Measurements from ENCODE around the gene ABCB8.
A peak's percentile ranks its signal among the peaks of the same experiment; 100 is the strongest.

Gene ABCB8

DNA sequence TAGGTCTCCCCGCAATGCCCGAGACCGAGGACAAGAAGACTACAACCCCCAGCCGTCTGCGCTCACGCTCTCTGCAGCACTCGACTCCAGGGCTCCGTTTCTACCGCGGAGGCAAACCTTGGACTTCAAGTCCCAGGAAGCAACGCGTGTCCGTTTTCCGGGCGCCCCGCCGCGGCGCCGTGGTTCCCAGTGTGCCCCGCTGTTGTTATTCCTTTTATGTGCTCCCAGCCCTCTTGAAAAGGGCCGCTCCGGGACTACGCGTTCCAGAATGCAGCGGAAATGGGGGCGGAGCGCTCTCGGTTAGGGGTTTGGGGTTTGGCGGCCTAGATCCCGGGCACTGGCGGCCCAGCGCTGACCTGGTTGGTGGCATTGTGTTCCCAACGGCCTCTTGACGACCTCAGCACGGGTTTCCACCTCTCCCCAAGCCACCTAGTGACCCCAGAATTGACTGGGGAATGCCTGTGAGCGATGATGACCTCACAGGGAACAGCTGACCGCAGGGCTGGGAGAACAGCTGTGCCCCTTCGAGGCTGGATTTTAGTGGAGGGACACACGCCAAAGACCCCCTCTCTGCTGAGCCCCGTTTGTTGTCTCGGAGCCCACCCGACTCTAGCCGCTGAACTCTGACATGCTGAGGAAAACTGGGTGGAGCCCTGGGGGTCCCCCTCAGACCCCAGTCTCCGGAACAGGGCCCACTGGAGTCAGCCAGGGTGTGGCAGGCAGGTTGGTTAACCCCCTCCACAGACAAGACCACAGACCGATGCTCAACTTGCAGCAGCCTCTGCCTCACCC is 29.9 kb downstream of the ABCB8 start:
- DNase-seq (ENCODE audit: low spot score), result peak; percentile 99

DNA sequence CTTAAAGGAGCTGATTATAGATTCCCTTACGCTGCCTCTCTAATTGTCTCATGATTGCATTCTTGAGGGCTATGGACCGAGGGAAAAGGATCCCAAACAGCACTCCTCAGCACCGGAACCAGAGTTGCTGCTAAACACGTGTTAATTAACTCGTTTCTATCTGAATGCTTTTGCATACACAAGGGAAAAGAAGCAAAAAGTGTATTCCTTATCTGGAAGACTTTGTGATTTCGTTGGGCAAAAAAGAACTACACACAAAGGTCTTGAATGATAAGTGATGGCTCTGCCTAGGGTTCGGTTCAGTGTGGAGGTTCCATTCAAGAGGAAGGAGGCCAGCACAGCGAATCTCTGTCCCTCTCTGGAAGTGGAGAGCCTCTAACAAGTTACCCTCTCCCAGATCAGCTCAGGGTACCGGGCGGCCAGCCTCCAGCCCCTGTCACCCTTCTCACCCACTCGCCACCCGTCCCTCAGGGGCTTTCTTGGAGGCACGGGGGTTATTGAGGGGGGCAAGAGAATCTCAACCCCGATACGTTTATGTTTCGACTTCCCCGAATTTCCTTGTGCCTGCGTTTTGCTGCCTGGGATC is 30.6 kb downstream of the ABCB8 start:
- no peak for DNase-seq (ENCODE audit: low spot score)

DNA sequence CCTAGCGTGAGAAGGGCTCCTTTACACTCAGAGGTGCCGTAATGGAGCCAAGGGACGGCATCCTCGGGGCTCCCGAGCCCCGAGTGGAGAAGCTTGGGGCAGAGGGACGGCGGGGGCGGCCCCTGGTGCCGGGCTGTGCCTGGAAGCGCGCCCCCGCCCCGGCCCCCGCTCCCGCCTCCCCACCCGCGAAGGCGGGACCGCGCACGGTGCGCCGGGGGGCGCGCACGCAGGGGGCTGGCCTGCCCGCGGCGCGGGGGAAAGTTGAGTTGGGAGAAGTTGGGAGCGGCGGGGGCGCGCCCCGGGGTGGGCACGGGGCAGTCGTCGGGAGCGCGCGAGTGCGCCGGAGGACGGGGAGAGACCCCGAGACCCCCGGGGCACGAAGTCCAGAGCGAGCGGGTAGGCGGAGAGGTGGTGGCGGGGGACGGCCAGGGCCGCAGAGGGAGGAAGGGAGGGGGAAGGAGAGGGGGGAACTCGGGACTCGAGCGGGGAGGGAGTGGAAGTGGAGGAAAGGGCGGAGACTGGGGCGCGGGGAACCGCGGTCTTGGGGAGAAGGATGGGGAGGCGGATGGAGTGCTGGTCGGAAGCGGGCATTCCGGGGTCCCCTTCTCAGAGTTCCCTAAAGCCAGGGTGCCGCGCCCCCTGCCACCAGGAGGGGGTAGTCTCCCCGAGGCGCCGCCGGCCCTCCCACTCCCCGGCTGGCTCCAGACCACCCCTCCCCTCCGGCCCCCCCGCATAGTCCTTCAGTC is 31.3 kb downstream of the ABCB8 start, which contains the start of gene SLC4A2:
TSS of gene SLC4A2 (plus strand) at position 223 of the 746 bp plus-strand sequence. CDS start 2,399 bp downstream, outside the sequence.
- peak; percentile 58 for DNase-seq (ENCODE audit: low spot score)

DNA sequence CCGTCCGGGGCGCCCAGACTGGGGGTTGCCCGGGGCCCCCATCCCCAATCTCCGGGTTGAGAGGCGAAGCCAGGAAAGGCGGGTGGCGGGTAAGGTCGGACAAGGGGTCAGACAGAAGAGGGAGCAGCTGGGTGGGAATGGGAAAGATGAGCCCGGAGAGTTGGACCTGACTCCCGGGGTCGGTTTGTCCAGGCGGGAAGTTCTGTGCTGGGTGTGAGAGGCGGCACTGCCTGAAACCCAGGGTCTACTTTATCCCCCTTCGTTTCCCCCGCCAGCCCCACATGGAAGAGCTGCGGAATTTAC is 31.8 kb downstream of the ABCB8 start:
- DNase-seq (ENCODE audit: low spot score), result no peak

DNA sequence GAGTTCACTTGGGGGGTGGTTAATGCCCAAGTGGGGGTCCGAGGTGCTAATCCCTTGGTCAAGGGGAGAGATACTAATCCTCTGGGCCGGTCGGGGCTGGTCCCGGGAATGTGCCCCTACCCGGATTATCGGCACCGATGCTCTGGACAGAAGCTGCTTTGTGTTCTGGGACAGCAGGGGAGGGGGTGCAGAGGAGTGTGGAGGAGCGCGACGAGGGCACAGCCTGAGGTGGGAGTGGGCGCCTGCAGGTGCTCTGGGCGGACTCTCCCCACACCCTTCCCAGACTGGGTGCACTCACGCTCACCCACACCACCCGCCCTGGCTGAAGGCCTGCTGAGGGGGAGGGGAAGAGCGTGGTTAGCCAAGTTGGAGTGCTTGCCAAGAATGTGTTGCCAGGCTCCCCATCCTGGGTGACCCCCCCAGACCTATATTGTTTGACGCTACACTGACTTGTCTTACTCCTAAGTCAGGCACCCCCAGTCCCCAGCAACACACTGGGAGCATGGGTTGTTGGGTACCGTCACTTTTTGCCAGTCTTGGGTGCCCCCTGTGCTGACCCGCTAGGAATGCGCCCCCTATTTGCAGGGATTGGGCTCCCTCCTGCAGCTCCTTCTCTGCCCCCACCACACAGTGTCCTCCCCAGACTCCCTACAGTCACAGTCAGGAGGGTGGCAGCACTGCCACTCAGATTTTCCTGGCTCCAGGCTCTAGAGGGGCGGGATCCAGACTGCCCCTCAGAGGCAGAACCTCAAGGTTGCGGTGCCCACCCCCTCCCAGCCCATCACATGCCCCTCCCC is 32.4 kb downstream of the ABCB8 start:
- no peak for DNase-seq (ENCODE audit: low spot score)

DNA sequence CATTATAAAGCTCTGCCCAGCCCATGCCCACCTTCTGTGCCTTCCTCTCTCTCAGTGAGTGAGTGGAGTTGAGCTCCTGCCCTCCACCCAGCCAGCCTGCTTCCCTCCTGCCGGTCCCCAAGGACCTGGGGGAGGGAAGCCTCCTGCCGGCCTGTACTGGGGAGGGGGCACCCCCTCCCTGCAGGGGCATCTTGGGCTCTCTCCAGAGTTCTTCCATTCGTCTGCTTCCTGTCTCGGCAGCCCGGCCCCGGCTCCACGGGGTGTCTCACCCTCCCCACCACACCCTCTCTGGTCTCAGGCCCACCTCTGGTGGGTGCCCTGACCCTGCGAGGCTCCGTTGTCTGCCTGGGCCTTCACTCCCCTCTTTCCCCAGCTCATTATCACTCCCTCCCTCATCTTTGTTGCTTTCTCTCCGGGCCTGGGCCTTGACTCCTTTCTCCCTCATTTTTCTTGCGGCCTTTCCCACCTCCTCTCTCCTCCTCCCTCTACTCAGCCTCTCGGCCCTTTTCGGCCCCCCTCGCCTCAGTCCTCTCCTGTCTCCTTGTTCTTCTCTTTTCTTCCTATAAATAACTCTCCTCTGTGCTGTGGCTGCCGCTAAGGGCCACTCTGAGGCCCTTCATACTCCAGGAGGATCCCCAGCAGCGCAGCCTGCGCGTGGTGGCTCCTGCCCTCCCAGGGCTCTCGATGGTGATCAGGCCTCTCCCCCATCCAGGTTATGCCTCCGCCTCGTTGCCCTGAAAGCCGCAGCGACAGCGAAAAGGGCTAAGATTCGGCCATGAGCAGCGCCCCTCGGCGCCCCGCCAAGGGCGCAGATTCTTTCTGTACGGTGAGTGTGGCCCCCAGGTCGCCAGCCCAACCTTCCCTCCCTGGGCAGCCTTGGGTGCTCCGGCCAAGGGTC is 33.2 kb downstream of the ABCB8 start:
- no peak for DNase-seq (ENCODE audit: low spot score)

DNA sequence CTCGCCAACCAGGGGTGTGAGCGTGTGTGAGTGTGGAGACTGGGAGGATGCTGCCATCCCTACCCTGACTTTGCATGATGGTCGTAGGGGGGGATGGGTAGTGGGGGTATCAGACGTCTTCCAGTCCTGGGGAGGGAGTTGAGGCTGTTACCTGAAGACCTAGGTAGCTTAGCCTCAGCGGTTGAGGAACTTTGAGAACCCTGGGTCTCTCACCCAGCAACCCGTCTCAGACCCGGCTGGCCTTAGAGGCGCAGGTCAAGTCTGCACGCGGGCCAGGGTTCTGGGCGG is 33.8 kb downstream of the ABCB8 start:
- no peak for DNase-seq (ENCODE audit: low spot score)

DNA sequence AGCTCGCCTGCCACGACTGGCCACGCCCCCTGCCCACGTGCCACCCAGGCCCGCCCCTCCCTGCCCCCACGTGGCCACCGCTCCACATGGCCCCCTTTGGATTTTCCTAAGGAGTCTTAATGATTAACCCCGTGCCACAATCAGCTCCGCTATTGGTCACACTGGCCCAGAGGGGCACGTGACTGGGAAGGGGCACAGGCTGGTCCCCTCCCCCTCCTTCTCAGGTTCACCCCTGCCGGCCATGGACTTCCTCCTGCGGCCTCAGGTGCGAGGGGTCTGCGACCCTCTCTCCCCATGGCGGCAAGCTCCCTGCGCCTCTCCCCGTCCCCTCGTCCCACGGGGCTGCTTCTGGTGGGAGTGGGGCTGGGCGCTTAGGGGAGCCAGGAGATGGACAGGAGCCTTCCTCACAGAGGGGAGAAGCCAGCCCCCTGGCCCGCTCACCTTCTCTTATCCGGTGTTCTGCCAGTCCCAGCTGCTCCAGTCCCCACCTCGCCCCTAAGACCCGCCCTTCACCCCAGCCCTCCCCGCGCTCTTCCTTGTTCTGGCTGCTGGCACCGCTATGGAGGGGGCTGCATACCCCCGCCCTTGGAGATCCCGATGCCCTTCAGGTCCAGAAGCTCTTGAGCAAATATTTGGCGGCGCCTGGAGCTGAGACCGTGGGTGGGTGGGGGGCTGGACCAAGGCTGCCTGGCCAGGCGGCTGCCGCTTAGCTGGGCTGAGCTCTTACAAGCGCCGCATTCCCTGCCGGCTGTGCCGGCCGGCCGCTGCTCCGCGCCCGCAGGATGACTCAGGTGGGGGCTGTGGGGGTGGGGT is 34.4 kb downstream of the ABCB8 start:
- no peak for DNase-seq (ENCODE audit: low spot score)

DNA sequence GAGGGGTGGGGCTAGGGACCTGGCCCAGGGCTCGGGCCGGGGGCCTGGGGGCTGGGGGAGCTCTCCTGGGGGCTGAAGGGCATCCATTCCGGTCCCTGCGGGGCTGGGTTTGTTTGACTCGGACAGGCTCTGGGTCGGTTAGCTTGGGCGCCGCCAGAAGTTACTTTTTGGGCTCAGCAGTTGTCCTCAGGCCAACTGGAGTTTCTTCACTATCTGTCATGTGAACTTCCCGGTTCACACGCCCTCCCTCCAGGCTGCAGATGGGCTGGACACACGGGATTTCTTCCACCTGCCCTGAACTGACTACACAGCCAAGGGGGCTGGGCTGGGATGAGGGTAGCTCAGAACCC is 34.9 kb downstream of the ABCB8 start:
- no peak for DNase-seq (ENCODE audit: low spot score)

DNA sequence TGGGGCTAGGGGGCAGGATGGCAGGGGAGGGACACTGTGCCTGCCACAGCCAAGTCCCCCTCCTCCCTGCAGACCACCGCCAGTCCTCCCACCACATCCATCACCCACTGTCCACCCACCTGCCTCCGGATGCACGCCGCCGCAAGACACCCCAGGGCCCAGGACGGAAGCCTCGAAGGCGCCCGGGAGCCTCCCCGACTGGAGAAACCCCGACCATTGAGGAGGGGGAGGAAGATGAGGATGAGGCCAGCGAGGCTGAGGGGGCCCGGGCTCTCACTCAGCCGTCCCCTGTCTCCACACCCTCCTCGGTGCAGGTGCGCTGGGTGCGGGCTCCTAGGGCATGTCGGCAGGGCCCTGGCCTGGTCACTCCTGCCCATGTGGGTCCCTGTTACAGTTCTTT is 36.2 kb downstream of the ABCB8 start:
- DNase-seq (ENCODE audit: low spot score), result no peak

DNA sequence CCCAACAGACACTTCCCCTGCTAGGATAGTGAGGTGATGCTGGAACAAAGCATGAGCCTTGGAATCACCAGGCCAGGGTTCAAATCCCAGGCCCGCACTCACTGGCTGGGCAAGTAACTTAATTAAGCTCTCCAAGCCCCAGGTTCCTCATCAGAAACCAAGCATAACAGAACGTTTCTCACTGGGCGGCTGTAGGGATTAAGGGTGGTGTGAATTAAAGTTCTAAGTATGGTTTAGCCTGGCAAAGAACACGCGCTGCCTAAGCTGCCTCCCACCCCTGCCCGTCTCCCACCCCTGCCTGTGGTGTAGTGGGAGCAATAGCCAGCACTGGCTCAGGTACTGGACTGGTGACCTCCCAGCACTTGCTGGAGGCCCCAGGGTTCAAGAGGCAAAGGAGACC is 36.7 kb downstream of the ABCB8 start:
- DNase-seq (ENCODE audit: low spot score), result no peak

DNA sequence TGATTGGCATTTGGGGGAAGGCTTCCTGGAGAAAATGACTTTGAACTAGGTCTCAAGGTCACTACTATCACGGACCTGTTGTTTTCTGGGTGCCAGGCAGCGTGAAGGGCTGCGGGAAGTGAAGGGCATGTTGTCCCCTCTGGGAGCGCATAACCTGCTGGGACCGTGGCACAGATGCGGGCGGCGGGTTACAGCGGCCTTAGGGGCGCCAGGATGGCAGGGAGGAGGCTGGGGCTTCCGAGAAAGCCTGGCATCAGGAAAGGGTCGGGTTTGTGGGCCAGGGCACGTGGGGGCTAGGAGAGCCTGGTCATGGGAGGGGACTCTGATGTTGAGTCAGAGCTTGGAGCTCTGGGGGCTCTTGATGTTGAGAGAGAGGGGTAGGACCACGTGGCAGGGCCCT is 37.3 kb downstream of the ABCB8 start:
- DNase-seq (ENCODE audit: low spot score), result no peak

DNA sequence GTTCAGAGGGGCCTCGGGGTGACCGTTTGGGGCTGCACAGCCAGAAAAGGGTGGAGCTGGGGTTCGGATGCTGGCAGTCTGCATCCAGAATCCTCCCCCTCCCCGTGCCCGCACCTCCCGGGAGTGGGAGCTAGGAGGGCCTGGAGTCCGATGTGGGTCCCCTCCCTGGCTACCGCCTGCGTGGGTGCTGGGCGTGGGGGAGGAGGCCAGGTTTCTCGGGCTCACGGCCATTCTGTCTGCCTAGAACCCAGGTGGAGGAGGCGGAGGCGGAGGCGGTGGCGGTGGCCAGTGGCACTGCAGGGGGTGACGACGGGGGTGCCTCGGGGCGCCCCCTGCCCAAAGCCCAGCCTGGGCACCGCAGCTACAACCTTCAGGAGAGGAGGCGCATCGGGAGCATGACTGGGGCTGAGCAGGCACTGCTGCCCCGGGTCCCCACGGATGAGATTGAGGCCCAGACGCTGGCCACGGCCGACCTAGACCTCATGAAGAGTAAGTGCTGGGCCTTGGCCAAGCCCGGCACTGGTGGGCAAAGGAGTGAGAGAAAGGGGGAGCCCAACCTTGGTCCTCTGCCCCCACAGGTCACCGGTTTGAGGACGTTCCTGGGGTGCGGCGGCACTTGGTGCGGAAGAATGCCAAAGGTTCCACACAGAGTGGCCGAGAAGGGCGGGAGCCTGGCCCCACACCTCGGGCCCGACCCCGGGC is 38.2 kb downstream of the ABCB8 start:
- DNase-seq (ENCODE audit: low spot score), result no peak

DNA sequence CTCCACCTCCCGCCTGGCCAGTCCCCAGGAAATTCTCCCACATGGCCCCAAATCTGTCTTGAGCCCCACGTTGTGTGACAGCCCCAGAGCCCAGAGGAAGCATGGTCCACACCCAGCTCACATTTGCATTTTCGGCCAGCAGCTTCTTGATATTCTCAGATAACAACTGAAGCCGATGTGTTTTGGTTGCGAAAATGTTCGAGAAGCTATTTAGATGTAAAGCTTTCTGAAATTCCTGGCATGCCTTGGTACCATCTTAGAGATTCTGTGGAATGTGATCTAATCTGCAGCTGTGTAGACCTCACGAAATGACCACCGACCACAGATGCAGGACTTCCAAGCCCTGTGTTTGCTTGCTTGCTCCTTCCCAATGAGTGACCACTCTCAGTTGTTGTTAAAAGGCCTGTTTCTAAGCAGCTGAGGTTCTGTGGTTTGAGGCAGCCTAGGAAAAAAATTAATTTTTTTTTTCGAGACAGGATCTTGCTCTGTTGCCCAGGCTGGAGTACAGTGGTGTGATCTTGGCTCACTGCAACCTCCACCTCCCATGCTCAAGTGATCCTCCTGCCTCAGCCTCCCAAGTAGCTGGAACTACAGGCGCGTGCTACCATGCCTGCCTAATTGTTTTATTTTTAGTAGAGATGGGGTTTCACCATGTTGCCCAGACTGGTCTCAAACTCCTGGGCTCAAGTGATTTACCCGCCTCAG is 40.0 kb downstream of the ABCB8 start:
- DNase-seq (ENCODE audit: low spot score), result no peak

DNA sequence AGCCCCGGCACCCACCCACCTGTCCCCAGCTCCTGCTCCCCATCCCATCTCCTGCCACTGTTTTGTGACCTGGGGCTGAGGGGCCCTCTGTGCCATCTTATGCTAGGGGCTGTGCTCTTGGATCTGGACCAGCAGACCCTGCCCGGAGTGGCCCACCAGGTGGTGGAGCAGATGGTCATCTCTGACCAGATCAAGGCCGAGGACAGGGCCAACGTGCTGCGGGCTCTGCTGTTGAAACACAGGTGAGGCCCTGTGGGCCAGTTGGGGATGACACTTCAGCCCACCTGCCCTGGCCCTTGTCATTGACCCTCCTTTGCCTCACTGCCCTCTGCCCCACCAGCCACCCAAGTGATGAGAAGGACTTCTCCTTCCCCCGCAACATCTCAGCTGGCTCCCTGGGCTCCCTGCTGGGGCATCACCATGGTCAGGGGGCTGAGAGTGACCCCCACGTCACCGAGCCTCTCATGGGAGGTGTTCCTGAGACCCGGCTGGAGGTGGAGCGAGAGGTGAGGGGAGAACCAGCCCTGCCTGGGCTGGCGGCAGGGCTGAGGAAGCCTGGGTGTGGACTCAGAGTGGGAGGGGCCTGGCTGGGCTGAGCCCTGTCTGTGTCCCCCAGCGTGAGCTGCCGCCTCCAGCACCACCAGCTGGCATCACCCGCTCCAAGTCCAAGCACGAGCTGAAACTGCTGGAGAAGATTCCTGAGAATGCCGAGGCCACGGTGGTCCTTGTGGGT is 41.8 kb downstream of the ABCB8 start:
- no peak for DNase-seq (ENCODE audit: low spot score)

DNA sequence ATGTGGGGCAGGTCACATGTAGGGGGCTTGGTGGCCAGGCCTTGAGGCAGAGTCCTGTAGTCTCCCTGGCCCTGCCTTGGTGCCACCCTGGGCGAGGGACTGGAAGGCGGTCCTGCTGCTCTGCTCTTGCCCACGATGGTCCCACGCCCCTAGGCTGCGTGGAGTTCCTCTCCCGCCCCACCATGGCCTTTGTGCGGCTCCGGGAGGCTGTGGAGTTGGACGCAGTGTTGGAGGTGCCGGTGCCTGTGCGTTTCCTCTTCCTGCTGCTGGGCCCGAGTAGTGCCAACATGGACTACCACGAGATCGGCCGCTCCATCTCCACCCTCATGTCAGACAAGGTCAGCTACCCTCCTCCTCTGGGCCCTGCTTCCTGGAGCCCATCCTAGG is 42.3 kb downstream of the ABCB8 start:
- DNase-seq (ENCODE audit: low spot score), result no peak

DNA sequence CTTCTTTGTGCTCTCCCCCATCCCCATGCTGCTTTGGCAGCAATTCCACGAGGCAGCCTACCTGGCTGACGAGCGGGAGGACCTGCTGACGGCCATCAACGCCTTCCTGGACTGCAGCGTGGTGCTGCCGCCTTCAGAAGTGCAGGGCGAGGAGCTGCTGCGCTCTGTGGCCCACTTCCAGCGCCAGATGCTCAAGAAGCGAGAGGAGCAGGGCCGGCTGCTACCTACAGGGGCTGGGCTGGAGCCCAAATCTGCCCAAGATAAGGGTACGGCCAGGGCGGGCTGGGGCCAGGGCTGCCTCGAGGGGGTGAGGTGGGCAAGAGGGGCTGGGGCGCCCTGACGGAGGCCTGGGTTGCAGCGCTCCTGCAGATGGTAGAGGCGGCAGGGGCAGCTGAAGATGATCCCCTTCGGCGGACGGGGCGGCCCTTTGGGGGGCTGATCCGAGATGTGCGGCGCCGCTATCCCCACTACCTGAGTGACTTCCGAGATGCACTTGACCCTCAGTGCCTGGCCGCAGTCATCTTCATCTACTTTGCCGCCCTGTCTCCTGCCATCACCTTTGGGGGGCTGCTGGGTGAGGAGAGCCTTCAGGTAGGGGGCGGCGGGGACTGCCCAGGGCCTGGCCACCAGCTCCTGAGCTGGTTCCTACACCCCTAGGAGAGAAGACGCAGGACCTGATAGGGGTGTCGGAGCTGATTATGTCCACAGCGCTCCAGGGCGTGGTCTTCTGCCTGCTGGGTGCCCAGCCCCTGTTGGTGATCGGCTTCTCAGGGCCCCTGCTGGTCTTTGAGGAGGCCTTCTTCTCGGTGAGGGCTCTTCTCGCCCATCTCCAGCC is 43.0 kb downstream of the ABCB8 start:
- DNase-seq (ENCODE audit: low spot score), result no peak

DNA sequence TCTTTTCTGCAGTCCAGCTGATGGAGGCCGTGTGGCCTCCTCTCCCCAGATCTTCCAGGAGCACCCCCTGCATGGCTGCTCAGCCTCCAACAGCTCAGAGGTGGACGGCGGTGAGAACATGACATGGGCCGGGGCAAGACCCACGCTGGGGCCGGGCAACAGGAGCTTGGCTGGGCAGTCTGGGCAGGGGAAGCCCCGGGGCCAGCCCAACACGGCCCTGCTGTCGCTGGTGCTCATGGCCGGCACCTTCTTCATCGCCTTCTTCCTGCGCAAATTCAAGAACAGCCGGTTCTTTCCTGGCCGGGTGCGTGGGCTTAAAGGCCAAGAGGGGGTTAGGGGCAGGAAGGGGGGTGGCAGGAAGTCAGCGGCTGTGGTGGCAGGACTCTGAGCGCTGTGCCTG is 45.7 kb downstream of the ABCB8 start:
- DNase-seq (ENCODE audit: low spot score), result no peak
